CD4-positive, CD25-positive, alpha-beta regulatory T cell (primary cell): ENCODE measurements around the gene MEGF6. TPM values are rescaled to one million over a fixed set of nuclear protein-coding genes. Genes with fewer than 3 reads are reported as not detected.
A peak's percentile ranks its signal among the peaks of the same experiment; 100 is the strongest.

Experiments
- ATAC-seq, 2 donors: fragments of 150-1000 bp; cut with Tn5 transposase; one replicate each; pipeline ENCODE4 v1.10.0; 2021; ENCODE audit warnings: low read depth in 2 of 2, moderate number of reproducible peaks in 2 of 2, moderate library complexity in 1 of 2
- DNase-seq, 3 donors: peaks; one replicate each; pipeline versions ENCODE4 v3.0.0 to v3.0.0-alpha.2; 2012 to 2022; ENCODE audit warnings: mixed read lengths in 1 of 3
- H3K27ac ChIP-seq: one replicate; pipeline ENCODE4 v1.7.0; 2013; ENCODE audit warnings: mild to moderate bottlenecking, low read length; ENCODE audit not compliant: insufficient read depth, poor library complexity, severe bottlenecking
- H3K27me3 ChIP-seq: one replicate; pipeline ENCODE4 v1.7.0; 2013; ENCODE audit warnings: low read length; ENCODE audit not compliant: control insufficient read depth, insufficient read depth
- H3K36me3 ChIP-seq: one replicate; pipeline ENCODE4 v1.7.0; 2013; ENCODE audit warnings: mild to moderate bottlenecking, low read length, moderate library complexity; ENCODE audit not compliant: control insufficient read depth, insufficient read depth
- H3K4me1 ChIP-seq: 2 replicates; pipeline ENCODE4 v1.7.0; 2013; ENCODE audit warnings: mild to moderate bottlenecking, low read length; ENCODE audit not compliant: insufficient read depth, control insufficient read depth, poor library complexity, severe bottlenecking
- H3K4me3 ChIP-seq: one replicate; pipeline ENCODE4 v1.7.0; 2013; ENCODE audit warnings: low read depth, mild to moderate bottlenecking, low read length, moderate library complexity
- H3K9me3 ChIP-seq, 2 experiments: 1 replicate in 1 of 2; 2 replicates in 1 of 2; pipeline ENCODE4 v1.7.0; 2013; ENCODE audit warnings: low read length in 2 of 2, mild to moderate bottlenecking in 1 of 2, moderate library complexity in 1 of 2; ENCODE audit not compliant: control insufficient read depth in 2 of 2
- H3K27ac Mint-ChIP-seq, 3 donors: one replicate each; pipeline ENCODE4 v1.8.0; 2020 to 2022; ENCODE audit warnings: mild to moderate bottlenecking in 3 of 3, mixed read lengths in 3 of 3, moderate library complexity in 2 of 3
- H3K27me3 Mint-ChIP-seq: one replicate; pipeline ENCODE4 v1.8.0; 2022; ENCODE audit warnings: mild to moderate bottlenecking, mixed read lengths
- H3K36me3 Mint-ChIP-seq: one replicate; pipeline ENCODE4 v1.8.0; 2020; ENCODE audit warnings: mixed read lengths
- H3K4me1 Mint-ChIP-seq, 4 donors: one replicate each; pipeline ENCODE4 v1.8.0; 2020 to 2022; ENCODE audit warnings: mixed read lengths in 4 of 4, mild to moderate bottlenecking in 1 of 4
- H3K4me3 Mint-ChIP-seq, 4 donors: one replicate each; pipeline ENCODE4 v1.8.0; 2020 to 2022; ENCODE audit warnings: mild to moderate bottlenecking in 4 of 4, mixed read lengths in 4 of 4, moderate library complexity in 3 of 4
- H3K9me3 Mint-ChIP-seq, 7 donors: one replicate each; pipeline ENCODE4 v1.8.0; 2020 to 2022; ENCODE audit warnings: mixed read lengths in 7 of 7, mild to moderate bottlenecking in 3 of 7, moderate library complexity in 2 of 7
- polyA plus RNA-seq, 4 donors: library from polyadenylated mRNA; unstranded; fragments of 300-500 nt; fragmentation: Illumina TruSeq; gene quantifications; one replicate each; pipeline ENCODE4 v1.2.3, GENCODE V29; 2021
- total RNA-seq: library from RNA; stranded (reverse); gene quantifications from one replicate; pipeline ENCODE4 v1.2.3, GENCODE V29; 2022

MEGF6 gene
- total and polyA plus RNA-seq, 5 donors from 2014 or later = 4.7 to 123 (median 6.8) TPM

- DNase-seq (no peak), ATAC-seq (no peak)
- Mint-ChIP-seq H3K9me3 (peaks cover 0 to 3% (median 0%) of the 10 kb centered on the region in 7 donors), H3K27ac (no peak overlapping the region), H3K4me3 (no peak overlapping the region), H3K27me3 (peaks cover 19% of the 10 kb centered on the region), H3K4me1 (peaks cover 5 to 24% (median 9%) of the 10 kb centered on the region in 4 donors), H3K36me3 (no peaks in the 10 kb centered on the region)
- Histone ChIP-seq H3K27me3 (no peaks in the 10 kb centered on the region), H3K4me3 (no peak overlapping the region), H3K9me3 (no peaks in the 10 kb centered on the region), H3K36me3 (no peaks in the 10 kb centered on the region), H3K27ac (no peak overlapping the region), H3K4me1 (peaks cover 7% of the 10 kb centered on the region)
Measured at GRCh38 chr1:3616861-3617260, 5.6 kb upstream of the MEGF6 start.

- Histone ChIP-seq H3K4me1 (peaks cover 21% of the 10 kb centered on the region), H3K4me3 (no peak overlapping the region), H3K27ac (no peak overlapping the region), H3K36me3 (no peaks in the 10 kb centered on the region), H3K27me3 (no peaks in the 10 kb centered on the region), H3K9me3 (no peaks in the 10 kb centered on the region)
- H3K27me3 Mint-ChIP-seq = peaks cover 24% of the 10 kb centered on the region
- H3K9me3 Mint-ChIP-seq = peaks cover 0 to 3% (median 0%) of the 10 kb centered on the region in 7 donors
- peaks cover 0 to 20% (median 5%) of the 10 kb centered on the region in 4 donors for H3K4me1 Mint-ChIP-seq
- DNase-seq (no peak), ATAC-seq (no peak)
- no peaks in the 10 kb centered on the region for H3K36me3 Mint-ChIP-seq
- H3K27ac Mint-ChIP-seq = peak overlapping the region in 1 of 3 donors; percentile 46
- H3K4me3 Mint-ChIP-seq = no peak overlapping the region
Measured at GRCh38 chr1:3614755-3615742, 3.7 kb upstream of the MEGF6 start.

- Mint-ChIP-seq H3K36me3 (no peaks in the 10 kb centered on the region), H3K9me3 (peaks cover 0 to 3% (median 0%) of the 10 kb centered on the region in 7 donors)
- no peak for ATAC-seq
Measured at GRCh38 chr1:3612123-3612522, 815 bp upstream of the MEGF6 start.

DNA sequence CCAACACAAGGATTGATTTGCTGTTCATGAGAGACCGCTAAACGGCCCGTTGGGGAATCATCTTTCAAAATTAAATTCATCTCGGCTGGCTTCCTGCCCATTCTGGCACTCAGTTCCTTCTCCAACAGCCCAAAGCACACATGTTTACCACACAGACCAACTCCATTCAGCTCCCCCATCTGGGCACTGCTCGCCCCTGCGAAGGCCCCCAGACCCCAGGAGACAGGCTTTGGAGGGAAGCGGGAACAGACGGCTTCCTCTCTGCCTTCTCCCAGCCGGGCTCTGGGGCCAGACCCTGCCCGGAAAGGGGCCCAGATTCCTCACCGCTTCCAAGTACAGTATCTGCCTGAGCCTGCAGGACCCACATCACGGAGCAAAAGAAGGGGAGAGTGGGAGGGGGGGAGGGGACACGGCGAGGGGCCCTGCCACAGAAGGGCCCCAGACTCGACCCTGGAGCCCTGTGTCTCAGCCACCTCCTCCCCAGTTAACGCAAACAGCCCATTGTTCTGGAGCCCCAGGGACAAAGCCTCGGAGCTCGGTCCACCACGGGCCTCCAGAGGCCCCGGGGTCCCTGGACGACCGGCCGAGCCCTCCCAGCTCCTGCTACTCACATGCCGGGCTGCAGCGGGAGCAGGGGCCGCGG lies 660 bp downstream of the MEGF6 start:
- Mint-ChIP-seq H3K27ac (no peak overlapping the region), H3K4me1 (peaks cover 0 to 16% (median 0%) of the 10 kb centered on the region in 4 donors)
- no peak for DNase-seq

More at GRCh38 chr1:3612123-3612522, 815 bp upstream of the MEGF6 start:
- no peaks in the 10 kb centered on the region for H3K36me3 ChIP-seq
- Mint-ChIP-seq H3K4me3 (peak overlapping the region in 3 of 4 donors; percentile 58 to 80 (median 70)), H3K27ac (no peak overlapping the region), H3K4me1 (peaks cover 0 to 16% (median 0%) of the 10 kb centered on the region in 4 donors), H3K27me3 (peaks cover 39% of the 10 kb centered on the region)
- no peaks in the 10 kb centered on the region for H3K27me3 ChIP-seq
- peaks cover 16% of the 10 kb centered on the region for H3K4me1 ChIP-seq
- DNase-seq = no peak
- H3K4me3 ChIP-seq = no peak overlapping the region
- H3K27ac ChIP-seq = no peak overlapping the region
- no peaks in the 10 kb centered on the region for H3K9me3 ChIP-seq

DNA sequence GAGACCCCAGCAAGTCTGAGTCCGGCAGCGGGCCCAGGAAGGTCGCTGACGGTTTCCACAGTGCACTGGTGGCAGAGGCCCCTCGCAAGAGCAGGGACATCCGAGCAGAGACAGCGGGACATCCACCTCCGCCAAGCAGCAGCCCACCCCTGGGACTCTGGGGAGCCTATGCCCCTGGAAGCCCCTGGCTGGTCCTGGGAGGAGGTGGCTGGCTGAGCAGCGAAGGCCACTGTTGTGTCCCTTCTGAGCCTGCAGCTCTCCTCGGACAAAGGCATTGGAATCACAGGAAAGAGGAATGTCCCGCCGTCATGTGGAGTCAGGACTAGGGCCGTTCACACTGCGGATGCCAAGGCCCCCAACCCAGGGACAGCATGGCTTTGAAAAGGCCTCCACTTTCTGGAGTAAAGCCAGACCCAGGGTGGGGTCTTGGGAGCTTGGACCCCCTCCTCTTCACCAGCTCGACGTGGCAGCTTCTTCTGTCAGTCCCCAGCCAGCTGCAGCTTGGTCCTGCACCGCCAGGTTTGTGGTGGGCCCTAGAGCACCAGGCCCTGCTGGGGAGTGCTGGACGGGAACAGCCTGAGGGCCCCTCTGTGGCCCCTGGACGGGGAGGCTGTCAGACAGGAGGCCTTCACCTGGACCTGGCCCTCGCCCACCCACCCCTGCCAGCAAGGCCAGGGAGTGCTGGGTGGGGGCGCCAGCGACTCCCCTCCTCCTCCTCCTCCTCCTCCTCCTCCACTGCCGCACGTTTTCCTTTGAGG lies 1.4 kb downstream of the MEGF6 start:
- DNase-seq (no peak), ATAC-seq (no peak)
- peaks cover 0 to under 1% (median 0%) of the 10 kb centered on the region in 7 donors for H3K9me3 Mint-ChIP-seq
- no peak overlapping the region for H3K4me3 ChIP-seq
- H3K27ac Mint-ChIP-seq = no peak overlapping the region
- no peaks in the 10 kb centered on the region for H3K36me3 Mint-ChIP-seq
- H3K4me3 Mint-ChIP-seq = peak overlapping the region in 3 of 4 donors; percentile 56 to 75 (median 71)
- H3K27ac ChIP-seq = no peak overlapping the region
- no peaks in the 10 kb centered on the region for H3K9me3 ChIP-seq
- H3K27me3 ChIP-seq = no peaks in the 10 kb centered on the region
- peaks cover 0 to 16% (median 0%) of the 10 kb centered on the region in 4 donors for H3K4me1 Mint-ChIP-seq
- no peaks in the 10 kb centered on the region for H3K36me3 ChIP-seq
- H3K4me1 ChIP-seq = peaks cover 16% of the 10 kb centered on the region
- peaks cover 41% of the 10 kb centered on the region for H3K27me3 Mint-ChIP-seq

More for the DNA sequence above, 660 bp downstream of the MEGF6 start:
- Histone ChIP-seq H3K27ac (no peak overlapping the region), H3K9me3 (no peaks in the 10 kb centered on the region), H3K4me3 (no peak overlapping the region), H3K36me3 (no peaks in the 10 kb centered on the region), H3K4me1 (peaks cover 16% of the 10 kb centered on the region), H3K27me3 (no peaks in the 10 kb centered on the region)
- H3K9me3 Mint-ChIP-seq = peaks cover 0 to 3% (median 0%) of the 10 kb centered on the region in 7 donors
- ATAC-seq = no peak
- peak overlapping the region in 3 of 4 donors; percentile 56 to 75 (median 71) for H3K4me3 Mint-ChIP-seq
- peaks cover 41% of the 10 kb centered on the region for H3K27me3 Mint-ChIP-seq
- H3K36me3 Mint-ChIP-seq = no peaks in the 10 kb centered on the region

- H3K36me3 ChIP-seq = no peaks in the 10 kb centered on the region
- Mint-ChIP-seq H3K4me1 (peaks cover 0 to 16% (median 0%) of the 10 kb centered on the region in 4 donors), H3K4me3 (peak overlapping the region in 2 of 4 donors; percentile 22 to 43), H3K27me3 (peaks cover 41% of the 10 kb centered on the region), H3K9me3 (no peaks in the 10 kb centered on the region), H3K27ac (no peak overlapping the region), H3K36me3 (no peaks in the 10 kb centered on the region)
- no peak for DNase-seq
- no peak overlapping the region for H3K4me3 ChIP-seq
- peaks cover 16% of the 10 kb centered on the region for H3K4me1 ChIP-seq
- H3K27me3 ChIP-seq = no peaks in the 10 kb centered on the region
- no peak overlapping the region for H3K27ac ChIP-seq
- no peak for ATAC-seq
- no peaks in the 10 kb centered on the region for H3K9me3 ChIP-seq
Measured at GRCh38 chr1:3609016-3609768, 2.1 kb downstream of the MEGF6 start.

- no peak overlapping the region for H3K27ac ChIP-seq
- Mint-ChIP-seq H3K4me1 (peaks cover 0 to 16% (median 0%) of the 10 kb centered on the region in 4 donors), H3K36me3 (no peaks in the 10 kb centered on the region), H3K27me3 (peaks cover 31% of the 10 kb centered on the region), H3K4me3 (no peak overlapping the region), H3K27ac (no peak overlapping the region), H3K9me3 (no peaks in the 10 kb centered on the region)
- H3K36me3 ChIP-seq = no peaks in the 10 kb centered on the region
- no peak for DNase-seq
- no peak overlapping the region for H3K4me3 ChIP-seq
- no peaks in the 10 kb centered on the region for H3K27me3 ChIP-seq
- ATAC-seq = no peak
- H3K9me3 ChIP-seq = no peaks in the 10 kb centered on the region
- H3K4me1 ChIP-seq = peaks cover 16% of the 10 kb centered on the region
Measured at GRCh38 chr1:3608154-3608553, 3.2 kb downstream of the MEGF6 start.
